HepG2 (cell line): Measurements from ENCODE around the gene KCNAB1. TPM values are rescaled to one million over a fixed set of nuclear protein-coding genes. Genes with fewer than 3 reads are reported as not detected.

Experiments used
- ATAC-seq: fragments of 200-7000 bp; cut with Tn5 transposase; 3 replicates; pipeline ENCODE4 v1.9.1; 2020; ENCODE audit warnings: mild to moderate bottlenecking, moderate library complexity
- BruUV-seq: library from RNA; stranded (reverse); fragments of 400-500 nt; replicated peaks from 2 replicates; lab custom pipeline; 2021; lab: Mats Ljungman, UMichigan
- CTCF ChIA-PET: fragments of 300-600 bp; formaldehyde crosslinking; extraction: SDS; loops from one replicate; lab custom pipeline; 2021; ENCODE audit warnings: low total read pairs, inconsistent platforms, low intra/inter-chr PET ratio; lab: Yijun Ruan, JAX
- POLR2A ChIA-PET: fragments of 350-600 bp; sonication (Branson Sonifier 250); formaldehyde crosslinking; loops from one replicate; lab custom pipeline; 2020; ENCODE audit warnings: antibody characterized with exemption, inconsistent platforms; lab: Yijun Ruan, JAX
- DNase-seq: peaks from one replicate; pipeline ENCODE4 v3.0.0-alpha.2; 2015; ENCODE audit warnings: low spot score
- FAIRE-seq: peaks from 3 replicates; lab custom pipeline; 2011; peaks lifted over from hg19 to GRCh38; lab: Jason Lieb, UNC
- H2AFZ ChIP-seq: one replicate; pipeline ENCODE4 v1.6.1; 2011; ENCODE audit warnings: low read length, inconsistent platforms
- H3K27ac ChIP-seq: fragments of 300-600 bp; 3 replicates; pipeline ENCODE4 v1.8.0; 2011; ENCODE audit warnings: mixed run types, mild to moderate bottlenecking, mixed read lengths, low read length, inconsistent platforms; ENCODE audit not compliant: insufficient read depth; ENCODE audit errors: extremely low read length
- H3K27me3 ChIP-seq, 2 experiments: fragments of 200-600 bp in 1 of 2; 2 replicates in 1 of 2; 3 replicates in 1 of 2; pipeline versions ENCODE4 v1.6.0 to v1.8.0; 2011; ENCODE audit warnings: low read length in 2 of 2, mild to moderate bottlenecking in 2 of 2, moderate library complexity in 2 of 2, inconsistent platforms in 1 of 2; ENCODE audit not compliant: insufficient read depth in 2 of 2, control insufficient read depth in 1 of 2
- H3K36me3 ChIP-seq, 2 experiments: fragments of 200-600 bp in 1 of 2; replicated peaks in 1 of 2; 2 replicates in 1 of 2; 3 replicates in 1 of 2; pipeline versions ENCODE4 v1.5.1 to v1.8.0; 2011; ENCODE audit warnings: low read length in 2 of 2, inconsistent platforms in 1 of 2; ENCODE audit not compliant: insufficient read depth in 2 of 2, control insufficient read depth in 1 of 2
- H3K4me1 ChIP-seq: 2 replicates; pipeline ENCODE4 v1.5.1; 2012; ENCODE audit warnings: low read length, inconsistent platforms; ENCODE audit not compliant: insufficient read depth
- H3K4me2 ChIP-seq: 2 replicates; pipeline ENCODE4 v1.6.0; 2011; ENCODE audit warnings: low read depth, low read length, inconsistent platforms
- H3K4me3 ChIP-seq, 3 experiments: fragments of 200-600 bp in 1 of 3; sonication (generic), shearing (Covaris generic) in 1 of 3; replicated peaks in 1 of 3; 2 replicates each; pipeline ENCODE4 v1.5.1; 2011 to 2016; ENCODE audit warnings: low read length in 3 of 3, inconsistent platforms in 2 of 3, low read depth in 2 of 3, mild to moderate bottlenecking in 2 of 3, control low read depth in 1 of 3, mixed read lengths in 1 of 3; ENCODE audit not compliant: insufficient read depth in 1 of 3
- H3K79me2 ChIP-seq: one replicate; pipeline ENCODE4 v1.6.1; 2011; ENCODE audit warnings: low read length, inconsistent platforms; ENCODE audit not compliant: insufficient read depth
- H3K9ac ChIP-seq: 2 replicates; pipeline ENCODE4 v1.6.0; 2011; ENCODE audit warnings: mild to moderate bottlenecking, low read depth, low read length, inconsistent platforms; ENCODE audit not compliant: insufficient read depth
- H3K9me3 ChIP-seq: 2 replicates; pipeline ENCODE4 v1.5.1; 2012; ENCODE audit warnings: mild to moderate bottlenecking, low read length
- H4K20me1 ChIP-seq: 2 replicates; pipeline ENCODE4 v1.6.0; 2011; ENCODE audit warnings: inconsistent platforms, mild to moderate bottlenecking, low read length, moderate library complexity; ENCODE audit not compliant: insufficient read depth
- ARID4A ChIP-seq: sonication (generic); formaldehyde crosslinking; IDR thresholded peaks from 2 replicates; pipeline ENCODE4 v1.5.0; 2020; ENCODE audit warnings: mild to moderate bottlenecking, missing genetic modification reagents, borderline replicate concordance
- HINFP ChIP-seq: sonication (generic); formaldehyde crosslinking; IDR thresholded peaks from 2 replicates; pipeline ENCODE4 v1.4.0; 2020; ENCODE audit warnings: low read depth, mild to moderate bottlenecking, missing genetic modification reagents
- KLF9 ChIP-seq: IDR thresholded peaks from 2 replicates; pipeline ENCODE4 v1.6.1; 2016; ENCODE audit warnings: low read depth
- MIER3 ChIP-seq: IDR thresholded peaks from 2 replicates; pipeline ENCODE4 v1.6.1; 2016; ENCODE audit warnings: missing compliant biosample characterization, borderline replicate concordance
- ONECUT2 ChIP-seq: sonication (generic); formaldehyde crosslinking; IDR thresholded peaks from 2 replicates; pipeline ENCODE4 v1.4.0; 2020; ENCODE audit warnings: missing genetic modification reagents
- SP4 ChIP-seq: sonication (generic); formaldehyde crosslinking; IDR thresholded peaks from 2 replicates; pipeline ENCODE4 v1.8.1; 2023; ENCODE audit warnings: mild to moderate bottlenecking, missing genetic modification reagents
- SRSF1 ChIP-seq: fragments of 200-400 bp; formaldehyde crosslinking; optimal IDR thresholded peaks from 2 replicates; pipeline ENCODE3; 2017; ENCODE audit warnings: mild to moderate bottlenecking, low read depth, low read length, moderate library complexity
- STAT5B ChIP-seq: sonication (generic); formaldehyde crosslinking; IDR thresholded peaks from 2 replicates; pipeline ENCODE4 v1.4.0; 2020; ENCODE audit warnings: missing genetic modification reagents
- ZBTB34 ChIP-seq: sonication (generic); formaldehyde crosslinking; IDR thresholded peaks from 2 replicates; pipeline ENCODE4 v1.8.0; 2022; ENCODE audit warnings: mild to moderate bottlenecking, missing genetic modification reagents
- ZNF512B ChIP-seq: sonication (generic); formaldehyde crosslinking; IDR thresholded peaks from 2 replicates; pipeline ENCODE4 v1.5.1; 2020; ENCODE audit warnings: missing genetic modification reagents, mild to moderate bottlenecking, borderline replicate concordance
- WGBS: methylation state at CpG from one replicate; pipeline ENCODE4 v1.1.6; 2017; ENCODE audit warnings: low lambda C conversion rate; 5-methylcytosine and 5-hydroxymethylcytosine counted together
- in situ Hi-C: cut with HindIII; loops from 2 replicates; pipeline ENCODE4 v1.10.0; 2017; ENCODE audit warnings: low pct_unique_long_range_greater_than_20kb; ENCODE audit not compliant: extremely low pct_ligation_motif_present
- intact Hi-C: fragments of 100-400 bp; cut with micrococcal nuclease; formaldehyde crosslinking; loops from one replicate; pipeline ENCODE4 v1.10.0; 2022; ENCODE audit not compliant: unreplicated experiment
- polyA plus RNA-seq, 8 experiments: library from polyadenylated mRNA; depleted of rRNA in 3 of 8; stranded (reverse) in 7 of 8; unstranded in 1 of 8; fragments of >200 nt; fragmentation: Illumina TruSeq in 4 of 8; extraction: Trizol in 4 of 8; gene quantifications; 2 replicates each; pipeline versions ENCODE4 v1.2.1 to v1.2.3, GENCODE V29; 2011 to 2016; ENCODE audit warnings: low read depth in 4 of 8, missing spikeins in 1 of 8, mixed read lengths in 1 of 8; ENCODE audit not compliant: insufficient read depth in 1 of 8
- total RNA-seq, 5 experiments: library from RNA; depleted of rRNA; stranded (reverse); fragments of >200 nt; fragmentation: Illumina TruSeq; extraction: Trizol; gene quantifications; 2 replicates each; pipeline ENCODE4 v1.2.3, GENCODE V29; 2016; ENCODE audit warnings: low read depth in 1 of 5

KCNAB1 gene
- total and polyA plus RNA-seq, 2 of the 13 experiments (the other 11 are each of a cell fraction or from before 2014, with no cell fraction given): not detected

GRCh38 chr3:156316076-156316475 lies 195.7 kb downstream of the KCNAB1 start:
- H3K36me3 ChIP-seq: no peaks in the 10 kb centered on the region
- ATAC-seq (no peak), DNase-seq (no peak), FAIRE-seq (no peak)
- H3K27me3 ChIP-seq: no peaks in the 10 kb centered on the region; a peak in 2 of 5 replicates
- H3K4me1 ChIP-seq: no peaks in the 10 kb centered on the region
- H3K9me3 ChIP-seq: no peaks in the 10 kb centered on the region
- intact Hi-C loops: no loop called here
- no peak overlapping the region for H3K4me2 ChIP-seq
- no peaks in the 10 kb centered on the region for H4K20me1 ChIP-seq
- no peak overlapping the region for H2AFZ ChIP-seq
- in situ Hi-C loops: no loop called here
- H3K79me2 ChIP-seq: no peaks in the 10 kb centered on the region
- no peak overlapping the region for H3K4me3 ChIP-seq
- no peak overlapping the region for H3K9ac ChIP-seq
- 0% methylated on average over 1 of the region's 1 CpG for WGBS
- ChIA-PET CTCF (no interaction called here), POLR2A (no interaction called here)
- no TSS peak for BruUV-seq
- no peak overlapping the region for H3K27ac ChIP-seq
- no peak for TF ChIP-seq KLF9 (CRISPR knock-in tag)
- no peak for TF ChIP-seq ZNF512B (CRISPR knock-in tag)
- TF ChIP-seq ONECUT2 (CRISPR knock-in tag): no peak
- TF ChIP-seq ARID4A (CRISPR knock-in tag): no peak
- no peak for TF ChIP-seq SP4
- TF ChIP-seq MIER3 (CRISPR knock-in tag): no peak
- TF ChIP-seq STAT5B: no peak
- TF ChIP-seq ZBTB34 (CRISPR knock-in tag): no peak
- no peak for TF ChIP-seq HINFP (CRISPR knock-in tag)
- TF ChIP-seq SRSF1: no peak
